K562 (cell line): Measurements from ENCODE around the gene MYG1. TPM values are rescaled to one million over a fixed set of nuclear protein-coding genes. Genes with fewer than 3 reads are reported as not detected.

ENCODE experiments used
- EGR1 ChIP-seq: fragments of 450-650 bp; conservative IDR thresholded peaks from 2 replicates; pipeline ENCODE4 v1.6.1; 2017; ENCODE audit warnings: mild to moderate bottlenecking
- EP300 ChIP-seq: IDR thresholded peaks from 2 replicates; pipeline ENCODE4 v1.6.1; 2012; ENCODE audit warnings: low read length, improper control_type of control experiment
- HDAC2 ChIP-seq: fragments of 450-650 bp; IDR thresholded peaks from 2 replicates; pipeline ENCODE4 v1.6.1; 2016; ENCODE audit warnings: mild to moderate bottlenecking
- HDGF ChIP-seq: fragments of 450-650 bp; IDR thresholded peaks from 2 replicates; pipeline ENCODE4 v1.6.1; 2016
- MEF2A ChIP-seq: IDR thresholded peaks from 2 replicates; pipeline ENCODE4 v1.6.1; 2011; ENCODE audit warnings: low read depth, mild to moderate bottlenecking, low read length, moderate library complexity; ENCODE audit not compliant: control insufficient read depth
- MEIS2 ChIP-seq: fragments of 450-650 bp; IDR thresholded peaks from 2 replicates; pipeline ENCODE4 v1.6.1; 2014; ENCODE audit warnings: mild to moderate bottlenecking; ENCODE audit not compliant: partially characterized antibody
- NFXL1 ChIP-seq: fragments of 450-650 bp; formaldehyde crosslinking; IDR thresholded peaks from 2 replicates; pipeline ENCODE4 v1.4.0; 2021; ENCODE audit warnings: mild to moderate bottlenecking
- POLR2H ChIP-seq: IDR thresholded peaks from 2 replicates; pipeline ENCODE4 v1.6.1; 2016; ENCODE audit warnings: missing genetic modification characterization, low read depth, mild to moderate bottlenecking, control low read depth, missing compliant biosample characterization, moderate library complexity
- RCOR1 ChIP-seq, 2 experiments: IDR thresholded peaks; 2 replicates each; pipeline ENCODE4 v1.6.1; 2012; ENCODE audit warnings: low read depth in 2 of 2, low read length in 2 of 2, borderline replicate concordance in 1 of 2, improper control_type of control experiment in 1 of 2
- RNF2 ChIP-seq: sonication (generic); IDR thresholded peaks from 2 replicates; pipeline ENCODE4 v1.6.1; 2016
- ZBTB1 ChIP-seq: sonication (generic); formaldehyde crosslinking; IDR thresholded peaks from 2 replicates; pipeline ENCODE4 v1.8.1; 2023; ENCODE audit warnings: missing genetic modification reagents, low read depth, mild to moderate bottlenecking, borderline replicate concordance
- ZNF589 ChIP-seq: fragments of 200-800 bp; sonication (Bioruptor generic); IDR thresholded peaks from 2 replicates; pipeline ENCODE4 v1.6.1; 2016; ENCODE audit warnings: low read depth, missing genetic modification characterization, missing compliant biosample characterization
- polyA plus RNA-seq, 8 experiments: library from polyadenylated mRNA; depleted of rRNA in 4 of 8; stranded (reverse) in 5 of 8; unstranded in 3 of 8; fragments of >200 nt; fragmentation: Nextera tagmentation in 2 of 8; fragmentation: Illumina TruSeq in 1 of 8; extraction: Ambion mirVana in 2 of 8; extraction: Trizol in 1 of 8; gene quantifications; 2 replicates each; pipeline versions ENCODE4 v1.2.1 to v1.2.3, GENCODE V29; 2011 to 2014; ENCODE audit warnings: inconsistent platforms in 1 of 8, missing spikeins in 1 of 8
- total RNA-seq, 7 experiments: library from RNA; depleted of rRNA in 6 of 7; stranded (reverse); fragments of >200 nt in 6 of 7; fragmentation: Illumina TruSeq in 2 of 7; extraction: Trizol in 2 of 7; gene quantifications; 2 replicates each; pipeline versions ENCODE4 v1.2.1 to v1.2.3, GENCODE V29; 2011 to 2021; ENCODE audit warnings: low replicate concordance in 1 of 7
- TF ChIP-seq, protein P1 (sequence below): fragments of 150-350 bp; IDR thresholded peaks from 2 replicates; pipeline ENCODE4 v1.6.1; 2014; ENCODE audit warnings: low read depth, mild to moderate bottlenecking, low read length, borderline replicate concordance
- TF ChIP-seq, protein P2 (sequence below): sonication (generic); formaldehyde crosslinking; IDR thresholded peaks from 2 replicates; pipeline ENCODE4 v1.8.1; 2023; ENCODE audit warnings: mild to moderate bottlenecking, missing genetic modification reagents
- TF ChIP-seq, protein P3 (sequence below): fragments of 250-450 bp; sonication (Bioruptor Pico); IDR thresholded peaks from 2 replicates; pipeline ENCODE4 v1.8.0; 2021; ENCODE audit warnings: moderate library complexity, mild to moderate bottlenecking, inconsistent platforms
- TF ChIP-seq, protein P4 (sequence below): fragments of 250-450 bp; sonication (Bioruptor Pico); IDR thresholded peaks from 2 replicates; pipeline ENCODE4 v1.5.0; 2021
- TF ChIP-seq, protein P5 (sequence below), 2 experiments: fragments of 450-650 bp in 1 of 2; sonication (generic) in 1 of 2; formaldehyde crosslinking in 1 of 2; IDR thresholded peaks in 1 of 2; conservative IDR thresholded peaks in 1 of 2; 2 replicates each; pipeline versions ENCODE4 v1.6.1 to v1.8.1; 2016 to 2023; ENCODE audit warnings: mild to moderate bottlenecking in 2 of 2, moderate library complexity in 2 of 2, inconsistent platforms in 1 of 2, missing genetic modification reagents in 1 of 2
- TF ChIP-seq, protein P6 (sequence below): fragments of 450-650 bp; IDR thresholded peaks from 2 replicates; pipeline ENCODE4 v1.6.1; 2016; ENCODE audit warnings: borderline replicate concordance

MYG1 gene
- total and polyA plus RNA-seq, 9 of the 15 experiments (the other 6 are each of a cell fraction or from before 2014, with no cell fraction given): 0.45 to 5.6 (median 2.1) TPM

DNA sequence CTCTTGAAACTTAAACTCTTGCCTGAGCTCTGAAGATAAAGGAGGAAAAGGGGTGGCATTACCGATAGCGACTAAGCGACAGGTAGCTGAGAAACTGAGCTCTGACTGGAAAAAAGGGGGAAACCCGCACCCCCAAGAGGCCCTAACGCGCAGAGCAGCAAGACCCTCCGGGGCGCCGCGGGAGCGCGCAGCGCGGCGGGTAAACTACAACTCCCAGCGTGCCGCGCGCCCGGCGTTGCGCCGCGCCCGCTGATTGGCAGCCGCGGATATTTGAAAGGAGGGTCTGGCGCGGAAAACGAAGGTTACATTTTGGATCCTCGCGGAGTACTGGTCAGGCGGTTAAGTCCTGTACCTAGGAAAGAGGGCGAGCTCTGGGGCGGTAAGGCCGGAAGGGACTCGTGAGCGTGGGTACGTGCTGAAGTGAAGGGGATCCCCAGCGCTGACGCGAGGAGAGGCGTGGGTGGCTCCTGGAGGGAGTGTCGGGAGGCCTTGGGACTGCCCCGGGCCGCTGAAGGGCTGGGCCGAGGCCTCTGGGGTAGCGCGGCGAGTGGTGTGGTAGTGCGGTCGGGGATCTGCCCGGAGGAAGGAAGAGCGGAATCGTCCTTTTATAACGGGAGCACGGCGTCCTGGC, 31.4 kb upstream of the MYG1 start, which contains the start of gene ESPL1 (continued):
- TF ChIP-seq, protein P1, sequence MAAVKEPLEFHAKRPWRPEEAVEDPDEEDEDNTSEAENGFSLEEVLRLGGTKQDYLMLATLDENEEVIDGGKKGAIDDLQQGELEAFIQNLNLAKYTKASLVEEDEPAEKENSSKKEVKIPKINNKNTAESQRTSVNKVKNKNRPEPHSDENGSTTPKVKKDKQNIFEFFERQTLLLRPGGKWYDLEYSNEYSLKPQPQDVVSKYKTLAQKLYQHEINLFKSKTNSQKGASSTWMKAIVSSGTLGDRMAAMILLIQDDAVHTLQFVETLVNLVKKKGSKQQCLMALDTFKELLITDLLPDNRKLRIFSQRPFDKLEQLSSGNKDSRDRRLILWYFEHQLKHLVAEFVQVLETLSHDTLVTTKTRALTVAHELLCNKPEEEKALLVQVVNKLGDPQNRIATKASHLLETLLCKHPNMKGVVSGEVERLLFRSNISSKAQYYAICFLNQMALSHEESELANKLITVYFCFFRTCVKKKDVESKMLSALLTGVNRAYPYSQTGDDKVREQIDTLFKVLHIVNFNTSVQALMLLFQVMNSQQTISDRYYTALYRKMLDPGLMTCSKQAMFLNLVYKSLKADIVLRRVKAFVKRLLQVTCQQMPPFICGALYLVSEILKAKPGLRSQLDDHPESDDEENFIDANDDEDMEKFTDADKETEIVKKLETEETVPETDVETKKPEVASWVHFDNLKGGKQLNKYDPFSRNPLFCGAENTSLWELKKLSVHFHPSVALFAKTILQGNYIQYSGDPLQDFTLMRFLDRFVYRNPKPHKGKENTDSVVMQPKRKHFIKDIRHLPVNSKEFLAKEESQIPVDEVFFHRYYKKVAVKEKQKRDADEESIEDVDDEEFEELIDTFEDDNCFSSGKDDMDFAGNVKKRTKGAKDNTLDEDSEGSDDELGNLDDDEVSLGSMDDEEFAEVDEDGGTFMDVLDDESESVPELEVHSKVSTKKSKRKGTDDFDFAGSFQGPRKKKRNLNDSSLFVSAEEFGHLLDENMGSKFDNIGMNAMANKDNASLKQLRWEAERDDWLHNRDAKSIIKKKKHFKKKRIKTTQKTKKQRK: no peak
- no peak for TF ChIP-seq POLR2H (tag)
- no peak for TF ChIP-seq HDGF
- TF ChIP-seq, protein P2, sequence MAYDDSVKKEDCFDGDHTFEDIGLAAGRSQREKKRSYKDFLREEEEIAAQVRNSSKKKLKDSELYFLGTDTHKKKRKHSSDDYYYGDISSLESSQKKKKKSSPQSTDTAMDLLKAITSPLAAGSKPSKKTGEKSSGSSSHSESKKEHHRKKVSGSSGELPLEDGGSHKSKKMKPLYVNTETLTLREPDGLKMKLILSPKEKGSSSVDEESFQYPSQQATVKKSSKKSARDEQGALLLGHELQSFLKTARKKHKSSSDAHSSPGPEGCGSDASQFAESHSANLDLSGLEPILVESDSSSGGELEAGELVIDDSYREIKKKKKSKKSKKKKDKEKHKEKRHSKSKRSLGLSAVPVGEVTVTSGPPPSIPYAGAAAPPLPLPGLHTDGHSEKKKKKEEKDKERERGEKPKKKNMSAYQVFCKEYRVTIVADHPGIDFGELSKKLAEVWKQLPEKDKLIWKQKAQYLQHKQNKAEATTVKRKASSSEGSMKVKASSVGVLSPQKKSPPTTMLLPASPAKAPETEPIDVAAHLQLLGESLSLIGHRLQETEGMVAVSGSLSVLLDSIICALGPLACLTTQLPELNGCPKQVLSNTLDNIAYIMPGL (CRISPR knock-in tag): no peak
- TF ChIP-seq, protein P3, sequence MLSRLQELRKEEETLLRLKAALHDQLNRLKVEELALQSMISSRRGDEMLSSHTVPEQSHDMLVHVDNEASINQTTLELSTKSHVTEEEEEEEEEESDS (CRISPR knock-in tag): no peak
- no peak for TF ChIP-seq NFXL1
- no peak for TF ChIP-seq MEF2A
- no peak for TF ChIP-seq ZNF589 (CRISPR knock-in tag)
- TF ChIP-seq, protein P4, sequence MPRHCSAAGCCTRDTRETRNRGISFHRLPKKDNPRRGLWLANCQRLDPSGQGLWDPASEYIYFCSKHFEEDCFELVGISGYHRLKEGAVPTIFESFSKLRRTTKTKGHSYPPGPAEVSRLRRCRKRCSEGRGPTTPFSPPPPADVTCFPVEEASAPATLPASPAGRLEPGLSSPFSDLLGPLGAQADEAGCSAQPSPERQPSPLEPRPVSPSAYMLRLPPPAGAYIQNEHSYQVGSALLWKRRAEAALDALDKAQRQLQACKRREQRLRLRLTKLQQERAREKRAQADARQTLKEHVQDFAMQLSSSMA (CRISPR knock-in tag): no peak
- TF ChIP-seq, protein P5, sequence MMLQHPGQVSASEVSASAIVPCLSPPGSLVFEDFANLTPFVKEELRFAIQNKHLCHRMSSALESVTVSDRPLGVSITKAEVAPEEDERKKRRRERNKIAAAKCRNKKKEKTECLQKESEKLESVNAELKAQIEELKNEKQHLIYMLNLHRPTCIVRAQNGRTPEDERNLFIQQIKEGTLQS (IDR thresholded peaks at IDR 0.05): 0 out of 2 replicates have a peak, but pooled peaks have one; percentile 12
- TF ChIP-seq, protein P5 (CRISPR knock-in tag; conservative IDR thresholded peaks at IDR 0.05): 0 out of 2 replicates have a peak, but pooled peaks have one; percentile 44
- TF ChIP-seq RNF2: no peak
- TF ChIP-seq EP300: 0 out of 2 replicates have a peak, but pooled peaks have one; percentile 9
- TF ChIP-seq EGR1: peak; percentile 99
- peak; percentile 91 for TF ChIP-seq HDAC2
- 0 out of 4 replicates have a peak, but pooled peaks of 1 of the 2 experiments have one; percentile 1 for TF ChIP-seq RCOR1 (IDR thresholded peaks at IDR 0.05; ENCODE audit: borderline replicate concordance in 1 of 2, low read depth in 2 of 2, low read length in 2 of 2)
- peak; percentile 56 for TF ChIP-seq MEIS2
- TF ChIP-seq, protein P6, sequence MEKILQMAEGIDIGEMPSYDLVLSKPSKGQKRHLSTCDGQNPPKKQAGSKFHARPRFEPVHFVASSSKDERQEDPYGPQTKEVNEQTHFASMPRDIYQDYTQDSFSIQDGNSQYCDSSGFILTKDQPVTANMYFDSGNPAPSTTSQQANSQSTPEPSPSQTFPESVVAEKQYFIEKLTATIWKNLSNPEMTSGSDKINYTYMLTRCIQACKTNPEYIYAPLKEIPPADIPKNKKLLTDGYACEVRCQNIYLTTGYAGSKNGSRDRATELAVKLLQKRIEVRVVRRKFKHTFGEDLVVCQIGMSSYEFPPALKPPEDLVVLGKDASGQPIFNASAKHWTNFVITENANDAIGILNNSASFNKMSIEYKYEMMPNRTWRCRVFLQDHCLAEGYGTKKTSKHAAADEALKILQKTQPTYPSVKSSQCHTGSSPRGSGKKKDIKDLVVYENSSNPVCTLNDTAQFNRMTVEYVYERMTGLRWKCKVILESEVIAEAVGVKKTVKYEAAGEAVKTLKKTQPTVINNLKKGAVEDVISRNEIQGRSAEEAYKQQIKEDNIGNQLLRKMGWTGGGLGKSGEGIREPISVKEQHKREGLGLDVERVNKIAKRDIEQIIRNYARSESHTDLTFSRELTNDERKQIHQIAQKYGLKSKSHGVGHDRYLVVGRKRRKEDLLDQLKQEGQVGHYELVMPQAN: peak; percentile 97
- TF ChIP-seq ZBTB1 (CRISPR knock-in tag): no peak
